Ishikawa (cell line): ENCODE measurements around the gene FMN2.

ENCODE experiments used
- CEBPB ChIP-seq: IDR thresholded peaks from 2 replicates; pipeline ENCODE4 v1.6.1; 2012
- CREB1 ChIP-seq: IDR thresholded peaks from 2 replicates; pipeline ENCODE4 v1.6.1; 2012; ENCODE audit warnings: low read depth
- EGR1 ChIP-seq: IDR thresholded peaks from 2 replicates; pipeline ENCODE4 v1.6.1; 2012
- EP300 ChIP-seq: IDR thresholded peaks from 2 replicates; pipeline ENCODE4 v1.6.1; 2012; ENCODE audit warnings: borderline replicate concordance
- FOXM1 ChIP-seq: IDR thresholded peaks from 2 replicates; pipeline ENCODE4 v1.6.1; 2012; ENCODE audit warnings: low read depth, borderline replicate concordance
- MAX ChIP-seq: IDR thresholded peaks from 2 replicates; pipeline ENCODE4 v1.6.1; 2012
- NFIC ChIP-seq: IDR thresholded peaks from 2 replicates; pipeline ENCODE4 v1.6.1; 2012
- RAD21 ChIP-seq: IDR thresholded peaks from 2 replicates; pipeline ENCODE4 v1.6.1; 2012; ENCODE audit warnings: low read depth
- TAF1 ChIP-seq: IDR thresholded peaks from 2 replicates; pipeline ENCODE4 v1.6.1; 2012; ENCODE audit warnings: low read depth, mild to moderate bottlenecking
- TCF12 ChIP-seq: IDR thresholded peaks from 2 replicates; pipeline ENCODE4 v1.6.1; 2012; ENCODE audit warnings: low read depth
- TEAD4 ChIP-seq: IDR thresholded peaks from 2 replicates; pipeline ENCODE4 v1.6.1; 2012
- USF1 ChIP-seq: IDR thresholded peaks from 2 replicates; pipeline ENCODE4 v1.6.1; 2012
- YY1 ChIP-seq: IDR thresholded peaks from 2 replicates; pipeline ENCODE4 v1.6.1; 2012; ENCODE audit warnings: low read depth
- ZBTB7A ChIP-seq: IDR thresholded peaks from 2 replicates; pipeline ENCODE4 v1.6.1; 2012; ENCODE audit warnings: low read depth
- TF ChIP-seq, protein P1 (sequence below): IDR thresholded peaks from 2 replicates; pipeline ENCODE4 v1.6.1; 2012; ENCODE audit warnings: low read depth, mild to moderate bottlenecking

FMN2 gene

GRCh38 chr1:240210026-240210425, 118.3 kb downstream of the FMN2 start:
- no peak for TF ChIP-seq RAD21
- no peak for TF ChIP-seq USF1
- TF ChIP-seq YY1, result no peak
- TF ChIP-seq TCF12, result no peak
- no peak for TF ChIP-seq TAF1

GRCh38 chr1:240212556-240212955, 120.9 kb downstream of the FMN2 start:
- no peak for TF ChIP-seq EGR1
- no peak for TF ChIP-seq YY1
- no peak for TF ChIP-seq CREB1
- TF ChIP-seq CEBPB, result no peak
- no peak for TF ChIP-seq TCF12
- no peak for TF ChIP-seq MAX

DNA sequence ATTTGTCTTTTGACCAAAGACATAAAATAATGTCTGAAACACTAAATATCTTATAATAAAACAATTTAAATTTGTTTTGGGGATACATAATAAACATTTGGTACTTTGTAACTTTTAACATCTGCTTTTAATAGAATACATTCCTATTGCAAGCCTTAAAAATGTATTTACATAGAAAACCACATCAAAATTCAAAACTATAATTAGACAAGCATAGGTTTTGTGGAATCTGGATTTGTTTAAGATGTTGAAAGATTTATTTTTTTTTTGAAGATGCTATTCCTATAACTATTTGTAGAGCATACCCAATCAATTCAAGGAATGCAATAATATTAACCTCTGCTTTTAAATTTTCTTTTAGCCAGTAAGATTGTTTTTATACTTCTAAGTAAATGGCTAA, 125.7 kb downstream of the FMN2 start:
- TF ChIP-seq EP300 (no peak), CEBPB (no peak), FOXM1 (no peak), CREB1 (no peak), EGR1 (no peak), RAD21 (no peak), ZBTB7A (no peak), YY1 (no peak), NFIC (no peak), TAF1 (no peak), TCF12 (no peak)
- TF ChIP-seq, protein P1, sequence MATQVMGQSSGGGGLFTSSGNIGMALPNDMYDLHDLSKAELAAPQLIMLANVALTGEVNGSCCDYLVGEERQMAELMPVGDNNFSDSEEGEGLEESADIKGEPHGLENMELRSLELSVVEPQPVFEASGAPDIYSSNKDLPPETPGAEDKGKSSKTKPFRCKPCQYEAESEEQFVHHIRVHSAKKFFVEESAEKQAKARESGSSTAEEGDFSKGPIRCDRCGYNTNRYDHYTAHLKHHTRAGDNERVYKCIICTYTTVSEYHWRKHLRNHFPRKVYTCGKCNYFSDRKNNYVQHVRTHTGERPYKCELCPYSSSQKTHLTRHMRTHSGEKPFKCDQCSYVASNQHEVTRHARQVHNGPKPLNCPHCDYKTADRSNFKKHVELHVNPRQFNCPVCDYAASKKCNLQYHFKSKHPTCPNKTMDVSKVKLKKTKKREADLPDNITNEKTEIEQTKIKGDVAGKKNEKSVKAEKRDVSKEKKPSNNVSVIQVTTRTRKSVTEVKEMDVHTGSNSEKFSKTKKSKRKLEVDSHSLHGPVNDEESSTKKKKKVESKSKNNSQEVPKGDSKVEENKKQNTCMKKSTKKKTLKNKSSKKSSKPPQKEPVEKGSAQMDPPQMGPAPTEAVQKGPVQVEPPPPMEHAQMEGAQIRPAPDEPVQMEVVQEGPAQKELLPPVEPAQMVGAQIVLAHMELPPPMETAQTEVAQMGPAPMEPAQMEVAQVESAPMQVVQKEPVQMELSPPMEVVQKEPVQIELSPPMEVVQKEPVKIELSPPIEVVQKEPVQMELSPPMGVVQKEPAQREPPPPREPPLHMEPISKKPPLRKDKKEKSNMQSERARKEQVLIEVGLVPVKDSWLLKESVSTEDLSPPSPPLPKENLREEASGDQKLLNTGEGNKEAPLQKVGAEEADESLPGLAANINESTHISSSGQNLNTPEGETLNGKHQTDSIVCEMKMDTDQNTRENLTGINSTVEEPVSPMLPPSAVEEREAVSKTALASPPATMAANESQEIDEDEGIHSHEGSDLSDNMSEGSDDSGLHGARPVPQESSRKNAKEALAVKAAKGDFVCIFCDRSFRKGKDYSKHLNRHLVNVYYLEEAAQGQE, result no peak

- TF ChIP-seq MAX (no peak), EP300 (no peak), TAF1 (no peak), ZBTB7A (no peak), CREB1 (no peak), TCF12 (no peak), TEAD4 (no peak), FOXM1 (no peak), CEBPB (no peak), NFIC (no peak), EGR1 (no peak), RAD21 (no peak), USF1 (no peak), YY1 (no peak)
- TF ChIP-seq, protein P1, result no peak
These were observed 127.4 kb downstream of the FMN2 start for GRCh38 chr1:240219104-240219503.

DNA sequence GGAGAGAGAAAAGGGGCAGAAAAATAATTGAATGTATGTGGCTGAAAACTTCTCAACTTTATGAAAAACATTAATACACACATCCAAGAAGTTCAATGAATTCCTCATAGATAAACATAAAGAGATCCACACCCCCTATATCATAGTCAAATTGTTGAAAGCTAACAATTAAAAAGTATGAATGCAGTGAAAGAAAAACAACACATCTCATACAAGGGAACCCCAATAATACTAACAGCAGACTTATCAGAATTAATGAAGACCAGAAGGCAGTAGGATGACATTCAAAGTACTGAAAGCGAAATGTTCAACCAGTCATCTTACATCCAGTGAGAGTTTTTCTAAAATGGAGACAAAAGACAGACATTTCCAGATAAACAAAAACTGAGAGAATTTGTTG, 134.4 kb downstream of the FMN2 start:
- TF ChIP-seq CEBPB, result no peak
- TF ChIP-seq ZBTB7A, result no peak
- no peak for TF ChIP-seq EGR1
- no peak for TF ChIP-seq EP300

GRCh38 chr1:240230816-240231215, 139.1 kb downstream of the FMN2 start:
- TF ChIP-seq TCF12 (no peak), NFIC (no peak), CEBPB (no peak), RAD21 (no peak), CREB1 (no peak), EP300 (no peak), MAX (no peak), TEAD4 (no peak), FOXM1 (no peak), YY1 (no peak), ZBTB7A (no peak), EGR1 (no peak), TAF1 (no peak), USF1 (no peak)
